Ovary (tissue), 3 donors: Measurements from ENCODE around the gene GULP1.

Experiments used
- EP300 ChIP-seq: sonication (generic); formaldehyde crosslinking; IDR thresholded peaks from one replicate; pipeline ENCODE4 v1.6.1; 2017; ENCODE audit warnings: antibody characterized with exemption
- POLR2A ChIP-seq: fragments of 450-650 bp; IDR thresholded peaks from one replicate; pipeline ENCODE4 v1.6.1; 2017; ENCODE audit warnings: antibody characterized with exemption, mild to moderate bottlenecking, moderate library complexity
- TF ChIP-seq, protein P1 (sequence below), 3 donors: fragments of 450-650 bp in 2 of 3; fragments of 200-600 bp in 1 of 3; IDR thresholded peaks; one replicate each; pipeline versions ENCODE4 v1.5.1 to v1.8.0; 2016 to 2022; ENCODE audit warnings: antibody characterized with exemption in 3 of 3, mild to moderate bottlenecking in 1 of 3
- donor health status: DM: no; HTN: no; CAD: no.

- TF ChIP-seq, protein P1, sequence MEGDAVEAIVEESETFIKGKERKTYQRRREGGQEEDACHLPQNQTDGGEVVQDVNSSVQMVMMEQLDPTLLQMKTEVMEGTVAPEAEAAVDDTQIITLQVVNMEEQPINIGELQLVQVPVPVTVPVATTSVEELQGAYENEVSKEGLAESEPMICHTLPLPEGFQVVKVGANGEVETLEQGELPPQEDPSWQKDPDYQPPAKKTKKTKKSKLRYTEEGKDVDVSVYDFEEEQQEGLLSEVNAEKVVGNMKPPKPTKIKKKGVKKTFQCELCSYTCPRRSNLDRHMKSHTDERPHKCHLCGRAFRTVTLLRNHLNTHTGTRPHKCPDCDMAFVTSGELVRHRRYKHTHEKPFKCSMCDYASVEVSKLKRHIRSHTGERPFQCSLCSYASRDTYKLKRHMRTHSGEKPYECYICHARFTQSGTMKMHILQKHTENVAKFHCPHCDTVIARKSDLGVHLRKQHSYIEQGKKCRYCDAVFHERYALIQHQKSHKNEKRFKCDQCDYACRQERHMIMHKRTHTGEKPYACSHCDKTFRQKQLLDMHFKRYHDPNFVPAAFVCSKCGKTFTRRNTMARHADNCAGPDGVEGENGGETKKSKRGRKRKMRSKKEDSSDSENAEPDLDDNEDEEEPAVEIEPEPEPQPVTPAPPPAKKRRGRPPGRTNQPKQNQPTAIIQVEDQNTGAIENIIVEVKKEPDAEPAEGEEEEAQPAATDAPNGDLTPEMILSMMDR (IDR thresholded peaks at IDR 0.05) = no peak
- TF ChIP-seq POLR2A (no peak), EP300 (no peak)
Measured at GRCh38 chr2:188305271-188305670, 13.6 kb downstream of the GULP1 start.
